Right lung (tissue), 5 donors: ENCODE measurements around the gene PSAP. TPM values are rescaled to one million over a fixed set of nuclear protein-coding genes. Genes with fewer than 3 reads are reported as not detected.
A peak's percentile ranks its signal among the peaks of the same experiment; 100 is the strongest.

ENCODE experiments used
- DNase-seq, 2 donors: peaks; one replicate each; pipeline ENCODE4 v3.0.0-alpha.2; 2013
- polyA plus RNA-seq, 5 donors: library from polyadenylated mRNA; unstranded; fragments of 120-200 nt; gene quantifications; one replicate each; pipeline versions ENCODE4 v1.2.1 to v1.2.3, GENCODE V29; 2013; ENCODE audit warnings: inconsistent platforms in 1 of 5, low replicate concordance in 1 of 5; ENCODE audit not compliant: insufficient read length in 5 of 5, insufficient read depth in 1 of 5

The PSAP gene
- polyA plus RNA-seq, 5 donors = 479 to 586 (median 548) TPM

- no peak for DNase-seq
Observed at GRCh38 chr10:71790749-71791440, 60.2 kb downstream of the PSAP start.

DNA sequence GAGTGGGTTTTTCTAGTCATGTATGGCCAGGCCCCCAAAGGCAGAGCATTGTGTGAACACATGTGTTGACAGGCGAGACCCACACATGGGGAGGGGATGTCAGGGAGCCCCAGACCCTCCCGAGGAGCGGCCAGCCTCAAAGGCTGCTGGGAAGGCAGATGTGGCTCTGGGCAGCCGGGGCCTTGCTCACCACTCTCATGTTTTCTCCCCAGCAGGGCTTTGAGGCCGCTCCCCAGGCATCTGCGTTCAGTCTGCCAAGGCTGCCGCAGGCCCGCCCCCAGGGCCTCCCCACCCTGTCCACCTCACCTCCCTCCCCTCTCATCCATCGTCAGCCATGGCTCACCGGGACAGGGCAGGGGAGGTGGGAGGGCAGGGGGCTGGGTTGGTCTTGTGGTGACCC is 61.2 kb downstream of the PSAP start:
- no peak for DNase-seq

DNA sequence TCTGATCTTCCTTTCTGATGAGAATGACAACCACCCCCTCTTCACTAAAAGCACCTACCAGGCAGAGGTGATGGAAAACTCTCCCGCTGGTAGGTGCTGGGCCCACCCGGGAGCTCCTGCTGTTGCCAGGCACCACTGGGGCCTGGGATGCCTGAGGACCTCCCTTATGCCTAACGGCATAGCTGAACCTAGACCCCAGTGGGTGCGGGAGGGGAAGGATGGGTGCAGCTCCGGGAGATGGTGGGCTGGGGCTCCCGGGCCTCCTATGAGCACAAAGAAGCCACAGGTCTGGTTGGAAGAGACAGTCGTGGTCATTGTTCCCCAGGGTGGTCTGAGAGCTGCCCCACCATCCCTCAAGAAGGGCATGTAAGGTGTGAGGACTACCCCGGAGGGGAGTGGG is 62.1 kb downstream of the PSAP start:
- DNase-seq = no peak

DNA sequence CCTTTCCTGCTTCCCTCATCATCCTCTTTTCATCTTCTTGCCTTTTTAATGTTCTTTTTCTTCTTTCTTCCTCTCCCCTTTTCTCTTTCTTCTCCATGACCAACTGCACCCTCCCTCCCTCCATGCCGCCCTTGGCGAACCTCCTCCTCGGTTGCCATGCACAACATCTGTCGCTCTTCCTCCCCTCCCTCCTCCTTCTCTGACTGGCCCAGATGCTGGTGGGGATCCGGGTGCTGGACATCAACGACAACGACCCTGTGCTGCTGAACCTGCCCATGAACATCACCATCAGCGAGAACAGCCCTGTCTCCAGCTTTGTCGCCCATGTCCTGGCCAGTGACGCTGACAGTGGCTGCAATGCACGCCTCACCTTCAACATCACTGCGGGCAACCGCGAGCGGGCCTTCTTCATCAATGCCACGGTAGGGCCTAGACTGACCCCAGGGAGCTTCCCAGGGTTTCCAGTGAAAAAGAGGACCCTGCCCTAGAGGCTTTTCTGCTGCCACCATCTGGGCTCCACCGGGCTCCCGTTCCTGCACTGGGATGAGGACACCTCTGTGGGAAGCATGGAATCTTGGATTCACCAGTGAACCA is 66.3 kb downstream of the PSAP start:
- DNase-seq = no peak

- no peak for DNase-seq
Observed at GRCh38 chr10:71783917-71784678, 67.0 kb downstream of the PSAP start.

DNA sequence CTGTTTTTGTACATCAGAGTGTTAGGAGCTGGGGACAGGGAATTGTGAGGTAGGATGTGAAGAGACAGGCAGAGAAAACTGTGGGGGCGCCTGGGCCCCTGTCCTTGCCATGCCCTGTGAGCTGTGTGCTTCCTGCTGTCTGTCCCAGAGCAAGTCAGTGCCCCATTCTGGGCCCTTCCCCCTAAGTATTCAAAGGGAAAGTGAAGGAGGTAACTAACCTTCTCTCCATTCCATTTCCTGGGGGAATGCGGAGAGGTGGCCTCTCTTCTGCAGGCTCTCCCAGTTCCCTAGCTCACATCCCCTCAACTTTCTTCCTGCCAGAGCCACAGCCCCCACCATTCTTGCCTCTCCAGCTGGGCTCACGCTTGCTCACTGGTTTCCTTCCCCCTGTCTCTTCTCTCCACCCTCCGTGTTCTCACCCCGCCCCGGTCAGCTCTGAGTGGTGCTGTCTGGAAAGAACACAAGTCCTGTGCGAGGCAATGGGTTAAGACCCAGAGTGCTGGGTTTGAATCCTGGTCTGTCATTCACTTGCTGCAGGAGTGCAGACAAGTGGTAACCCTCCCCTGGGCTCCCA is 68.0 kb downstream of the PSAP start:
- DNase-seq = no peak

DNA sequence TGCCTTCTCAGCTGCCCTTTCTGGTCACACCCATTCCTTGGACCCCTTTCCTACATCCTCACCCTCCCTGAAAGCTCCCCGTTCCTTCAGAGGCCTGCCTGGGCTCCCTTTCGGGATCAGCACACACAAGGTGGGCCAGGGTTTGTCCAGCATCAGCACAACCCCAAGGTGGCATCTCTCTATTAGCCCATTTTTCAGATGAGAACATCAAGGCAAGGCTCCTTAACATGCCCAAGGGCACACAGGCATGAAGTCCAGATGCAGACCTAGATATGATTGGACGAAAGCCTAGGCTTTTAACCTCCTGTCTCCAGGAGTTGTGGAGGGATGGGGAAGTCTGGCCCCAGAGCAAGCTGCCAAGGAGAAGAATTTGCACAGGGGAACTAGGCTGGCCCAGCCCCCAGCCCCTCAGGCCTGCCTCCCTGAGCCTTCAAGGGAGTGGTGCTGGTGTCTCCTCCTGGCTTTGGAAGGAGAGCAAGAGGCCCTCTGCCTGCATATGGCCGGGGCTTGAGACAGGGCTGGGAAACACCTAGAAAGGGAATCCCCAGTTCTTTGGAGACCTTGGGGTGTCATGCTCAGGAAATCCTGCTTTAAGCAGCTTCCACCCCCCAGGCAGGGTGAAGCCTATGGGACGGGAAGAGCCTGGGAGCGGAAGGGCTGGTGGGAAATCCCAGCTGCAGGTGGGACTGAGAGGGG is 68.7 kb downstream of the PSAP start:
- DNase-seq = no peak

DNA sequence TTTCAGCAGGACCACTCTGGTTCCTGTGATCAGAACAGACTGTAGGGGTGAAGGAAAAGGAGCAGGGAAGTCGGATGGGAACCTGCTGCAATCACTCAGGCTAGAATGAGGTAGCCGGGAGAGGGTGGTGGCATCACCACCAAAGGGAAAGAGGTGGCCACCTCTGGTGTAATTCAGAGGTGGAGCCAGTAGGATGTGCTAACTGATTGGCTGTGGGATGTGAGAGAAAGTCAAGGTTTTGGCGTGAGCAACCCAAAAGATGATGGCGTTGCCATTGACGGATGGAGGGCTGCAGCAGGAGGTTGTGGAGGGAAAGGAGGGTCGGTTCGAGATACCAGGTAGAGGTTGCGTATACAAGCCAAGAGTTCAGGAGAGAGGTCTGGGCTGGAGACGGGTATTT is 70.3 kb downstream of the PSAP start:
- DNase-seq = no peak

GRCh38 chr10:71780156-71780555 is 70.9 kb downstream of the PSAP start:
- DNase-seq = no peak

- no peak for DNase-seq
Observed at GRCh38 chr10:71779641-71780040, 71.4 kb downstream of the PSAP start.

DNA sequence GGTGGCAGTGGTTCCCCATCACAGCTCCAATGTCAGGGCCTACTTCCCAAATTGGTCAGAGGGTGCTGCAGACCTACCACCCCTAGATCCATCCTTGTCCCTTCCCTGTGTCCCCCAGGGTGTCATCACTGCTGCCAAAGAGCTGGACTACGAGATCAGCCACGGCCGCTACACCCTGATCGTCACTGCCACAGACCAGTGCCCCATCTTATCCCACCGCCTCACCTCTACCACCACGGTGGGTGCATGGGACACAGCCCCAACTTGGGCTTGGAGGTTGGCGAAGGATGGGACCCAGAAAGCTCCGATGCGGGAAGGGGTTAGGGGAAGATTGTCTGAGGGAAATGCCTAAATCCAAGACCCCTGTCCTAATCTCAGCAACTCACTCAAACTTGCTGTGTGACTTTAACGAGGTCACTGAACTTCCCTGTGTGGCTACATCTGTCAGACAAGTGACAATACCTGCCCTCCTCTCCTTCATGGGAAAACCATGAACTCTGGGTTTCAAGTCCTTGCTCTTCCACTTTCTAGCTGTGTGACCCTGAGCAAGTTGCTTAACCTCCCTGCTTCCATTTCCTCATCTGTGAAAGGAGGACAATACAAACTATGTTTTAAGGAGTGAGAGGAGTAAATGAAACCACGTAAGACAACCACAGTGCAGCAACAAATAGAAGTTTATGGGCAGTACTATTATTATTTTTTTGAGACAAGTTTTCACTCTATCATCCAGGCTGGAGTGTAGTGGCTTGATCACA is 72.8 kb downstream of the PSAP start:
- no peak for DNase-seq

GRCh38 chr10:71777213-71777985 is 73.7 kb downstream of the PSAP start:
- DNase-seq = no peak

- DNase-seq = no peak
Observed at GRCh38 chr10:71776481-71776925, 74.5 kb downstream of the PSAP start.

DNA sequence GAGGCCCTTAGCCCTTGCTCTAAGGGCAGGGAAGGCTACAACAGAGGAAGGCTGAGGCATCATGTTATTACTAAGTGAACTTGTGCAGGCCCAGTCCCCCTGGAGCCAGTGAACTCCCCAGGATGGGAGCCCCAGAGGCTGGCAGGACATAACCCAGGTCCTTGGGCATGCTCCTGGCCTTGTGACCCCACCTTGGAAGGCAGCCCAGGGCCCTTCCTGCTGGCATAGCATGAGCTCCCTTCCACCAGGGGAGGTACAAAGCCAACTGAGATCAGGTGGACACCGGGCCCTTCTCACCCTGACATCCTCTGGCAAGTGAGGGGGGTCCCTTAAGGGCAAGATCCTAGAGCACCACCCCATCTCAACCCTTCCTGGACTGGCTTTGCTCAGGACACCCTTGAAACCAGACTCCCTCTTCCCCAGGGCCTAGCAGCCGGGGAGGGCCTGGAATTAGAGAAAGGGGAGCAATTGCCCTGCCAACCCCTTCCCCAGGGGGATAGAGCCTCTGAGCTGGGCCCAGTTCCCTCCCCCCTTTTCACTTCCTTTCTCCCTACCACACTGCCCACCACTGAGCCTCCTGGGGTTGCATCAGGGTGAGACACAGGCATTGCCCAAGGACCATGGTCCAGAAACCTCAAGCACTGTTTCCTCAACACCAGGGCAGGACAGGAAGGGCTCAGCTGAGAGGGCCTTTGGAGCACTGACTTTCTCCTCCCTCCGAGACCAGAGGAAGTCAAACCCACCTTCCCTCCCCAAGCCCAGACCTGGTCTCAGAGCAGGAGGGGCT is 75.9 kb downstream of the PSAP start:
- DNase-seq = no peak

DNA sequence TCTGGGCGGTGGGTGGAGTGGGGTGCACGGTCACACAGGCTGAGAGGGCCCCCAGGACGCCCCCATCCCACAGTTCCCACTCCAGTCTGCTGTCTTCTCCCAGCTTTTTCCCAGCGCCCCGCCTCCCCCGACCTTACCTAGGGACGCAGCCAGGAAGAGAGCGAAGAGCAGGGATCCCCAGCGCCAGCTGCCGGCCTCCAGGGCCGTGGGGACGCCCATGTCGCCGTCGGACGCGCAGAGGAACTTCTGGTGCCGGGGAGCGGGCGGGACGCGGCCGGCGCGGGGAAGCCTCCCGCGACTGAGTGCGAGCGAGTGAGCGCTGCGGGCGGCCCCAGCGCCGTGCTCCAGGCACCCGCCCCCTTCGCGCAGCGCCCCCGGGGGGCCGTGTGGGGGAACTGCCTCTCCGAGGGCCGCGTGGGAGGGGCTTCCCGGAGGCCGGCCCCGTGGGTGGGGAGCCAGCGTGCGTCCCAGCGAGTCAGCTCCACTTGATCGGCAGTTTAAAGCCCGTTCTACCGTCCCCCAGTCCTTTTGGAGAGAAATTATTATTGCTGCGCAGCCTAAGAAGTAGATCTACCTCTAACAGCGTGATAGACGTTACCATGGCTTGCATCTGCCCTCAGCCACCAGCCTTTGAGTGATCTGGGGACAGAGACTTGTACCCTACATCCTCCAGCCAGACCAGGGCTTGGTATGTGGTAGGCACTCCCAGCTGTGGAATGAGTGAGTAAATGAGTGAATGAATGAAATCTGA is 77.7 kb downstream of the PSAP start, which contains the start of gene VSIR:
Gene VSIR (minus strand): TSS at position 300 of the 751 bp plus-strand sequence. CDS start 81 bp downstream, at position 219.
- DNase-seq = peak; percentile 77 to 78

DNA sequence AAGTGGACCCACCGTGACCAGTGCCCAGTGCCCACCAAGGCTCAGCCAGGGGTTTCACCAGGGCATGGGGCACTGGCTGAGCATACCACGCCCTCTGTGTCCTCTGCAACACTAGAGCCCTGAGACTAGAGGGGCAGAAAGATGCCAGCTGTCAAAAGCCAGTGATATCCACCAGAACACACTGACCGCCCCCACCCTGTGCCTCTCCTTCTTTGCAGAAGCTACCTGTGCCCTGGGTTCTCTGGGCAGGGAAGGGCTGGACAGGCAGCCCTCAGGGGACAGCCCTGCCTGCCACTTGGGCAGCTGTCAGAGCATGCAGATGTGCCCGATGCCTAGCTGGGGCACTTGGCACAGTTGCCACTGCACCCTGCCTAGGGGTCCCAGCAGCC is 78.2 kb downstream of the PSAP start:
- DNase-seq = no peak

GRCh38 chr10:71771821-71772617 is 79.0 kb downstream of the PSAP start:
- DNase-seq = no peak

DNA sequence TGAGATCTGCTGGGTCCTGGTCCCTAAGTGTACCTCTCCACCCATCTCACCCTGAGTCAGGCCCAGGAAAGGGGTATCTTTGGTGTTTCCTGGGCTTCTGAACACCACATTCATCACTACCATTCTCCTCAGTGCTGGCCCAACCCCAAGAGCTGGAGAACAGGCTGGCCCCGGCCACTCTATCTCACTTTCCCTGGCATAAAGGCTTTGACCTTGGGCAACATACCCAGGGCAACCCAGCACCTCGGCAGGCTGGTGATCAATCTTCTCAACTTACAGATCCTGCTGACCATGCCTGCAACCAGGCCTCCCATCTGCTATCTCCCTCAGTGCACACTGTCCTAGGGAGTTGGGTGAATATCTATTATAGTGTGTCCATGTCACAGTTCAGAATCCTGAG is 79.8 kb downstream of the PSAP start:
- DNase-seq = no peak
